NCI-H2107 treated with DMSO at 0.1 percent for 48 hours (cell line): ENCODE results near the gene CXCL3.
"Not testable (repeated sequence)": the region's sequence is repeated elsewhere in the genome, so short reads cannot be mapped to it uniquely, and the experiment has no call there.

ENCODE experiments used
- DNase-seq: peaks from one replicate; lab custom pipeline; 2025; ENCODE audit not compliant: unreplicated experiment; lab: John Stamatoyannopoulos, UW

CXCL3 gene

GRCh38 chr4:74038425-74039314, at the start of gene CXCL3:
TSS of gene CXCL3 (minus strand) at chr4:74038689. CDS start at chr4:74038611, 78 bp downstream.
- no peak for DNase-seq

DNA sequence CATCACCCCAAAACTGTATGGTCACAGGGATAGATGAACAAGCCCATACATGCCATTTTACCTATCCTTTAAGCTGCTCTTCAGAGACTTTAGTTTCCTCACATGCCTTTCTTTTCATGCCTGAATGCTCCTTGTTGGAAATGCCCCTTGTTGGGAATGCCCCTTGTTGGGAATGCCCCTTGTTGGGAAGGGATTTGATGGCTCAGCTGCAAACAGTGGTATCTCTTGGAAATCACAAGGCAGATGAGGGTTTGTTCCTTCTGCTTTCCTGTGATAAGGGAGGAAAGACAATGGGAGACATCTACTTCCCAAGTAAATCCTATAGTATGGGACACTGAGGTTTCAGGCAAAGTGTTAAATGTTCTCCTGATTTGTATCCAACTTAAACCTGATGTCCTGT, 49.0 kb upstream of the CXCL3 start:
- DNase-seq = no peak

DNA sequence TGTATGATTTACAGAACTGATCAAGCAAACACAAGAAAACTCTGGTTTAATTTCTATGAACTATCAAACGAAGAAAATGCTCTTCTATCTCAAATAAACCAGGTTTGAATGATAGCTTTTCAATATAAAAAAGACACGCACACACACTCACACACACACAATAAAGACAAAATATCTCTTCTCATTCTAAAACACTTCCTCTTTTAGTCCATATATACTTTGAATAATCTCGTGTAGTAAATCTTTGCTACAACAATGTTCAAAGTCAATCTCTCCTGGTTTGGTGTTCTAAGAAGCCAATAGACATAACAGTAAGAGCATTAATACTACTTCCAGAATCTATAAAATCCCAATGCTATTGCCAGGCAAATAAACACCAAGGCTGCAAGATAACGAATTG, 47.2 kb upstream of the CXCL3 start:
- no peak for DNase-seq

- no peak for DNase-seq
These were observed 46.5 kb upstream of the CXCL3 start for GRCh38 chr4:74084984-74085383.

- no peak for DNase-seq
These were observed 45.1 kb upstream of the CXCL3 start for GRCh38 chr4:74083546-74083945.

DNA sequence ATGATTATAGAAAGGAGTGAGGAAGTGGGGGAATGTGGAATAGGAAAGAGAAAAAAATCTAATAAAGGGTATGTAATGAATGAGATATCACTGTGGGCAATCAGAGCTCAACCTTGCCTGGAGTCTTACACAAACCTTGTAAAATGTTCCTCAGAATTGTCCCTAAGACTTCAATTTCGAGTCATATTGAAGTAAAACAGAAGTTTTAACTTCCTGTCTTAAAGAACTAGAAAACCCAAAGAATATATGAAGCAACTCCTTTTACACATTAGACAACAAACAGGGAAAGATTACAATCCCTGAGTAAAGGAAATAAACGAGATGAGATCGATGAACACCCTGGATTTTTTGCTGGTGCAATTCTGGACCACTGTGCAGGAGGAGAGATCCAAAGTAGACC, 42.5 kb upstream of the CXCL3 start:
- no peak for DNase-seq

GRCh38 chr4:74080351-74080750, 41.9 kb upstream of the CXCL3 start:
- DNase-seq = not testable (repeated sequence)

GRCh38 chr4:74079024-74079423, 40.5 kb upstream of the CXCL3 start:
- DNase-seq = not testable (repeated sequence)

DNA sequence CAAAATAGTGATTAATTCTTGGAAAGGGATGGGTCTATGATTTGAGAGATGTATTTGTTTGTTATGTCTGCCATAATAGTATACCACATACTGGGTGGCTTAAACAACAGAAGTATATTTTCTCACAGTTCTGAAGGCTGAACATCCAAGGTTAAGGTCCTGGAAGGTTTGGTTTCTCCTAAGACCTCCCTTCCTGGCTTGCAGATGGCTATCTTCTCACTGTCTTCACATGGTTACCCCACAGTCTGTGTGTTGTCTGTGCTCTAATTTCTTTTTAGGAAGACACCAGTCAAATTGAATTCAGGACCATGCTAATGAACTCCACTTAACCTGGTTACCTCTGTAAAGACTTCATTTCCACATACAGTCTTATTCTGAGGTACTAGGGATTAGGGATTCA, 34.9 kb upstream of the CXCL3 start:
- DNase-seq = no peak

DNA sequence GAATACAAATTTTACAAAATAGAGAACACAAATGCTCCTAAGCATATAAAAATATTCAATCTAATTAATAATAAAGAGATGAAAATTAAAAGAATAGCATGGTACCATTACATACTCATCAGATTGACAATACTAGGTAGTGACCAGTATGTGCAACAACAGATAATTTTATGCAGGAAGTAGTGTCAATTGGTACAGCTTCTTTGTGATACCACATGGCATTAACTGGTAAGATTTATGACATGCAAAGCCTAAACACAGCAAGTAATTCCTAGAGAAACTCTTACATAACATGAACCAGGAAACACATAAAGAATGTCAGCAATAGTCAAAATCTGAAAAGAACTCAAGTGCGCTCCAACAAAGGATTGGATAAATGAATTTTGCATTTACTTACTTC, 34.2 kb upstream of the CXCL3 start:
- no peak for DNase-seq

DNA sequence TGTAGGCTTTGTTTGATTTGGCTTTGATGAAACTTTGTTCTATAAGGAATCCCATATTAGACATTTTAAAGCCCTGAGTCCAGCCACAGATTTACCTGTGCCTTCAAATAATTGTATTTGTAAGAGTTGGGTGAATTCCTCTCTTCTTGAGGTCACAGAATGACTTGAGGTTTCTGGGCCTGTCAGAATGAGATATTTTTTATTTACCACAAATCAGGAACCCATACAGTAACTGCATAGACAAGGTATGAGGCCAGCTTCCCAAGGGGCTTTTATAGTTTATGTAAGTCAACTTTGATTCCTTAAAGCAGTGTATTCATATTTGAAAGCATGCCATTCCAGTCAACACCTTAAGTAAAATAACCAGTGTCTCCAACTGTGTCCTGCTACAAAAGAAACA, 29.1 kb upstream of the CXCL3 start:
- no peak for DNase-seq

GRCh38 chr4:74066232-74066631, 27.7 kb upstream of the CXCL3 start:
- no peak for DNase-seq

DNA sequence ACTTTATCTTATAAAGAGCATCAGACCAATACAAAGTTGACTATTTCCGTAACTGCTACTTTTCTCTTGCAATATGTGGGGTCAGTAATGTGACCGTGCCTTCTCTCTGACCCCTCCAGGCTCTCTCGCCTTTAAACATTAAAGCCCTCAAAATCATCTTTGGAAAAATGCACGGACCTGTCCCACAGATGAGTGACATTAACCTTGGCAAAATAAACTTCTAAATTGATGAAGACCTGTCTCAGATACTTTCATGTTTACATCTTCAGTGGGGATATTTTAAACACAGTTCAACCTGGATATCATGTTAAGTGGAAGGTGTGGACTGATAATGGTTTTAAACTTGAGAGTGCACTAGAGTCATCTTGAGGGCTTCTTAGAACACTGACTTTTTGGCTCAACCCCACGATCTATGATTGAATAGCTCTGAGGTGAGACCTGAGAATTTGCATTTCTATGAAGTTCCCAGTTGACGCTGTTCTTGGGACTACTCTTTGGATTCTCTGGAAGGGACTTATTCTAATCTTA, 26.7 kb upstream of the CXCL3 start:
- no peak for DNase-seq

GRCh38 chr4:74063859-74064258, 25.4 kb upstream of the CXCL3 start:
- no peak for DNase-seq

GRCh38 chr4:74062953-74063352, 24.5 kb upstream of the CXCL3 start:
- DNase-seq = no peak

DNA sequence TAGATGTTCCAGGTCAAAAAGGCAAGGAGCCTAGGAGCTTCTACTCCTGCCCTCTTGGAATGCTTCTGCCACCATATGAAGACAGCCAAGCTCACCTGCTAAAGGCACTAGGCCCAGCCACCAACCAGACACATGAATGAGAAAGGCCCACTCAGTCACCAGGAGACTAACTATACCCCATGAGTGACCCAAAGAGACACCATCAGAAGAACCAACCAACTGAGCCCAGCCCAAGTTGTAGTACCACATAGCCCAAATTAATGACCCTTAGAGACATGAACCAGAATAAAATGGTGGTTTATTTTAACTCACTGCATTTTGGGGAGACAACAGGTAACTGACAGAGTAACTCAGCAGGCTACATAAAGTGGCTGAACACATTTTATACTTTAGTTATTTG, 22.9 kb upstream of the CXCL3 start:
- DNase-seq = no peak

DNA sequence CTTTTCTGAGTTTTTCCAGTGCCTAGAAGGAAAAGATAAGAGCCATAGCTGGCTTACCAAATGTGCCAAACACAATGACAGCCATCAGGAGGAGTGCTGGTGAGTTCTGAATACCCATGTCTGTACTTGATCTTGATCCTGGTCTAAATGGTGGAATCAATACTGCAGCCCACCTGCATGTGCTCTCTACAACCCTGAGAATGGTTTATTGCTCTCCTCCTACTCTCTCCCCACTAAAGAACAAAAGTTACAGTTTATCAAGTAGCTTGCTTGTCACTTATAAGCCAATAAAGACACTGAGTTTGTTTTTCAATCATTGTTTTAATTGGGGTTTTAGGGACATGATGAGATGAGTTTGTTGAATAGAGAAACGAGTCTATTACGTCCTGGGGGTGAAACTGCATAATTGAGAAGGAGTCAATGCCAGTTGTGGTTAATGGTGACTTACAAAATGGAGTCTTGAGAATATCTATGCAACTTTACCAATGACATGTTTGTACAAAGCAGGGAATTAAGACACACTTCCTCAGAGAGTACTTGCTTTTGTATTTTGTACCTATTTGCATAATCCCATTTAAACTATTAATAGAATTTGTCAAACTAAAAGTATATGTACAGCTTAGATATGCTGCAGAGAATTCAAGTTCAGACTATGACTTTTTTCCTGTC, 20.8 kb upstream of the CXCL3 start:
- no peak for DNase-seq

DNA sequence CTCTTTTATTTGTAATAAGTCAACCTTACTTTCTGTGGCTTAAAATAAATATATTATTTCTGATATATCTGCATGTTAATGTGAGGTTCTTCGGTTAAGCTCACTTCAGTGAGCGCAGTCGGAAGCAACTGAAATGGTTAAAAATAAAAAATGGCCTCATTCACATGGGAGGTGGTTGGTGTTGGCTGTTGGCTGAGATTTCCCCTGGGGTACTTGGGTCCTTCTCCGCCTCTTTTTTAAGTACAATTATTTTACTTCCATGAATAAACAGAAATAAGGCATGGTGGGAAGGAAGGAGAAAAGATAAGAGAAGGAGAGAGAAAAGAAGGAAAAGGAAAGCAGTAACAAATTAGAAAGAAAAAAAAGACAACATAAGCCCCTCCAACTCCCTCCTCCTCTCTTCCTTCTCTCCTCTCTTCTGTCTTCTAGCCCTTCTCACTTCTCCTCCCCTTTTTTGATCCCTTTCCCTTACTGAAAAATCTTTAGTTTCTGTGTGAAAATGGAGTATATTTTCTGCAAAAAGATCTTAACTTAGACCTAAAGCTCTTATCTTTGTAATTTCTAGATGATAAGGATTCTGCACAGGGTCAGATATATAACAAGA, 19.7 kb upstream of the CXCL3 start:
- no peak for DNase-seq

DNA sequence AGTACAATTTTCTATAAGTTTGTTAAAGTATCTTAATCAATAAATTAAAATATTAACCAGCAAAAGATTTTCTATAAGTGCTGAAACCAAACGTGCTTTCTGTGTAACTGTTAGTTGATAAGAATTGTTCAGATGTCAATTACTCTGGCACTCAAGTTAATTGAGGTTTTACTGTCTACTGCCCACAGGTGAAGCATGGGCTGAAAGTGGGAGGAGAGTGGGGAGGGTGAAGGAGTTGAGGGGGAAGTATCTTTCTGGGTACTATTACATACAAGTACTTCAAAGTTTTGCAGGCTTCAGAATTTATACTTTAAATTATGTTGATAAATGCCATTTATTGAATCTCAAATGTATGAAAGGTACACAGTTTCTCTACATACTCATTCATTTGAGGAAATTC, 19.1 kb upstream of the CXCL3 start:
- no peak for DNase-seq

DNA sequence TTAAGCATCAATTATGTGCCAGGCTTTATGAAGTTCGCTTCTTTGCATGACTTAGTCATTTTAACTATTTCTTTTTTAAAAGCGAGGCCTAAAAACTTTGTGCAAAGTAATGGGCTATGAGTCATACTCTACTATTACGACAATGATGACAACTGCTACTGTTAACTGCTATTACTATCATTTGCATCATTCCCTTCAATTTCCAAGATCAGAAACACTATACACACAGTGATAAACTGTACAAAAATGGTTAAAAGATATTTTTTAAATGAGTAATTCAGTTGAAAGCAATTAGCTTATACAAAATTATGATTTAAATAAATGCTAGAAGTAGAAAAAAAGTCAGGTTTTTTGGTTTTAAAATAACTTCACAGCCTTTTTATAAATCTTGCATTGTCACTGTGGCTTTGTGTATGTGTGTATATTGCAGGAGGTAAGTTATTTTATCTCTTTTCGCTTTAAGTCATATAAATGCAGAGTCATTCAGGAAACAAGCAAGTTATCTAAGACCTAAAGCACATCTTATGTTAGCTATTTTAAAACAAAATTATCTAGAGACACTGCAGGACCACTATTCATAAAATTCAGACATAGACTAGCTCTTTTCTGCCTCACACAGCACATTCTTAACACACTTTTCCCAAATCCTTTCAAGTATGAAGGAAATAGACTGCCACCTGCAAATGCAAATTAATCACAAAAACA, 18.5 kb upstream of the CXCL3 start:
- no peak for DNase-seq
